ENCODE results near the gene SYT17. TPM values are rescaled to one million over a fixed set of nuclear protein-coding genes. Genes with fewer than 3 reads are reported as not detected.

SYT17 gene
- total RNA-seq, 2 experiments from 2014 or later: not detected

GRCh38 chr16:19307587-19308241 is 139.7 kb downstream of the SYT17 start:
- intact Hi-C loops (cut with micrococcal nuclease): no loop called here
- no peaks in the 10 kb centered on the region for H3K4me1 Mint-ChIP-seq (ENCODE audit: low read depth)
- no peak overlapping the region for H3K27ac Mint-ChIP-seq
- H3K9me3 Mint-ChIP-seq: peaks cover 2% of the 10 kb centered on the region
- H3K36me3 Mint-ChIP-seq (ENCODE audit: low read depth): no peaks in the 10 kb centered on the region
- CTCF ChIA-PET: no interaction called here
- DNase-seq: peak; percentile 23
- H3K4me3 Mint-ChIP-seq: no peak overlapping the region
- peaks cover 8% of the 10 kb centered on the region for H3K27me3 Mint-ChIP-seq (ENCODE audit: low read depth)

DNA sequence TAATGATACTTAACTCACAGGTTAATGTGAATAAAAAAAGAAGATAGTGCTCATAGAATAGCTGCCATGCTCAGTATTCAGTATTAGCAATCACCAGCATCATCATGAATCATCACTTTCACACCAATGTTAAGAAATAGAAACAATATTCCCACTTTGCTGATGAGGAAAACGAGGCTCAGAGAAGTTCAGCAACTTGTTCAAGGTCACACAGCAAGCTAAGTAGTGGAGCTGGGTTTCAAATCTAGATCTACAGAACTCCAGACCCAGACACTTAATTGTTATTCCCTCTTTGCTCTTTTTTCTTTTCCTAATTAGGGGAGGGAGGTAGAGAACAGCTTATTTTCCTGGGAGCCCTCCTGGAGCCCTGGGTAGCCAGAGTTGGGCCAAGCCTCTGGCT is 140.4 kb downstream of the SYT17 start:
- Mint-ChIP-seq H3K4me1 (ENCODE audit: low read depth) (no peaks in the 10 kb centered on the region), H3K4me3 (no peak overlapping the region), H3K9me3 (no peaks in the 10 kb centered on the region), H3K36me3 (ENCODE audit: low read depth) (no peaks in the 10 kb centered on the region), H3K27me3 (ENCODE audit: low read depth) (peaks cover 8% of the 10 kb centered on the region), H3K27ac (no peak overlapping the region)
- CTCF ChIA-PET: no interaction called here
- DNase-seq: no peak
- intact Hi-C loops (cut with micrococcal nuclease): no loop called here

DNA sequence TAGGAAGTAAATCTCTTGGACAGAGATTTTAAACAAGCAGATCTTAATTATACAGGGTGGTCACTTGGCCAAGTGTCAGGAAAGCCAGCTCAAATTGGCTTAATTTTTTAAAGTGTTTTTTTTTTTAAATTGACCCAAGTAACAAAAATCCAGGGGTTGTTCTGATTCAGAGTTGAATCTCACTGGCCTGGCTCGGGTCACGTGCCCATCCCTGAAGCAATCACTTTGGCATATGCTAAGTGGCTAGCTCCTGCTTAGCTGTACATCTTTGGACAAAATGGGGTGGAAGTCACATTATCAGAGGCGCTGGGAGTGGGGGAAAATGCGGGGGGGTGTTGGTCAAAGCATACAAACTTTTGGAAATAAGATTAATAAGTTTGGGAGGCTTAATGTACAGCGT is 141.1 kb downstream of the SYT17 start:
- DNase-seq: no peak
- Mint-ChIP-seq H3K4me3 (no peak overlapping the region), H3K27ac (no peak overlapping the region), H3K27me3 (ENCODE audit: low read depth) (peaks cover 5% of the 10 kb centered on the region), H3K9me3 (no peaks in the 10 kb centered on the region), H3K36me3 (ENCODE audit: low read depth) (no peaks in the 10 kb centered on the region), H3K4me1 (ENCODE audit: low read depth) (no peaks in the 10 kb centered on the region)
- intact Hi-C loops (cut with micrococcal nuclease): no loop called here
- CTCF ChIA-PET: no interaction called here

- Mint-ChIP-seq H3K27me3 (ENCODE audit: low read depth) (no peaks in the 10 kb centered on the region), H3K36me3 (ENCODE audit: low read depth) (no peaks in the 10 kb centered on the region), H3K9me3 (no peaks in the 10 kb centered on the region), H3K27ac (no peak overlapping the region), H3K4me3 (no peak overlapping the region), H3K4me1 (ENCODE audit: low read depth) (no peaks in the 10 kb centered on the region)
- intact Hi-C loops (cut with micrococcal nuclease): no loop called here
- no peak for DNase-seq
- CTCF ChIA-PET: no interaction called here
Observed at GRCh38 chr16:19314718-19315425, 146.8 kb downstream of the SYT17 start.

DNA sequence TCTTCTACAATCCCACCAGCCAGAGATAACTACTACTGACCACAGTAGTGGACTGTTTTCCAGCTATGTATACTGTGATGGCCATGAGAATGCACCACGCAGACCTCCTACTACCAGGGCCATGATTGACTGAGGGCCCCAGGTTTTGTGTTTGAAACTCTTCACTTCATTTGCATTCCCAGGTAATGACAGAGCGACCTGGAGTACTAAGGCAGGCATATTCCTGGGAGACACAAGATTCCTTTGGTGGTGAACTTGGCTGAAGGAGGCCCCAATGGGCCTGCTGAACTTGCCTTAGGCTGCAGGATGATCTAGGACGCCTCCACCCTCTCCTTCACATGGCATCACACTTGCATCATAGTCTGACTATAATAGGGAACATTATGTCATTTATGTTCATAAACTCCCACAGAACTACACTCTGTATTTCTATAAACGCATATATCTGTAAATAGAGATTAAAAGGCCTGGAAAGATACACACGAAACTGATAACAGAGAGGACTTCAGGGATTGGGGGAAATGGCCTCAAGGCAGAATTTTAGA is 147.9 kb downstream of the SYT17 start:
- CTCF ChIA-PET: interaction anchor here (0.5 kb wide), 1 partner anchor 102 kb away, joined by 6 read pairs; no protein-coding TSS in a partner anchor
- Mint-ChIP-seq H3K36me3 (ENCODE audit: low read depth) (no peaks in the 10 kb centered on the region), H3K4me3 (no peak overlapping the region), H3K27ac (no peak overlapping the region), H3K9me3 (no peaks in the 10 kb centered on the region), H3K27me3 (ENCODE audit: low read depth) (no peaks in the 10 kb centered on the region), H3K4me1 (ENCODE audit: low read depth) (no peaks in the 10 kb centered on the region)
- no peak for DNase-seq
- intact Hi-C loops (cut with micrococcal nuclease): no loop called here

GRCh38 chr16:19316846-19317245 is 148.8 kb downstream of the SYT17 start:
- no peaks in the 10 kb centered on the region for H3K27me3 Mint-ChIP-seq (ENCODE audit: low read depth)
- CTCF ChIA-PET: no interaction called here
- no peaks in the 10 kb centered on the region for H3K9me3 Mint-ChIP-seq
- intact Hi-C loops (cut with micrococcal nuclease): no loop called here
- H3K4me3 Mint-ChIP-seq: no peak overlapping the region
- no peaks in the 10 kb centered on the region for H3K36me3 Mint-ChIP-seq (ENCODE audit: low read depth)
- no peak for DNase-seq
- no peak overlapping the region for H3K27ac Mint-ChIP-seq
- H3K4me1 Mint-ChIP-seq (ENCODE audit: low read depth): no peaks in the 10 kb centered on the region

Other genes with a start within 250 kb of the SYT17 start
- gene SMG1, start 241.8 kb upstream of the SYT17 start, total RNA-seq: 100 to 1,000 TPM in 1 of 2 experiments, 10 to 100 TPM in 1; 96.7 to 106 TPM
- not detected for gene TMC7, start 184.3 kb upstream of the SYT17 start, total RNA-seq
- gene COQ7, start 100.6 kb upstream of the SYT17 start, total RNA-seq: 10 to 100 TPM; 16.4 to 21.3 TPM
- under 1 TPM; 0.17 to 0.19 TPM for gene ITPRIPL2, start 54.3 kb upstream of the SYT17 start, total RNA-seq
- not detected for gene CLEC19A, start 117.5 kb downstream of the SYT17 start, total RNA-seq
- not detected for gene TMC5, start 249.6 kb downstream of the SYT17 start, total RNA-seq